Ishikawa (cell line): ENCODE measurements around the gene ZAP70.

ENCODE experiments used
- CREB1 ChIP-seq: IDR thresholded peaks from 2 replicates; pipeline ENCODE4 v1.6.1; 2012; ENCODE audit warnings: low read depth
- EP300 ChIP-seq: IDR thresholded peaks from 2 replicates; pipeline ENCODE4 v1.6.1; 2012; ENCODE audit warnings: borderline replicate concordance
- FOXM1 ChIP-seq: IDR thresholded peaks from 2 replicates; pipeline ENCODE4 v1.6.1; 2012; ENCODE audit warnings: low read depth, borderline replicate concordance
- MAX ChIP-seq: IDR thresholded peaks from 2 replicates; pipeline ENCODE4 v1.6.1; 2012
- RAD21 ChIP-seq: IDR thresholded peaks from 2 replicates; pipeline ENCODE4 v1.6.1; 2012; ENCODE audit warnings: low read depth
- REST ChIP-seq: IDR thresholded peaks from 2 replicates; pipeline ENCODE4 v1.6.1; 2012; ENCODE audit warnings: low read depth, mild to moderate bottlenecking
- TCF12 ChIP-seq: IDR thresholded peaks from 2 replicates; pipeline ENCODE4 v1.6.1; 2012; ENCODE audit warnings: low read depth
- TEAD4 ChIP-seq: IDR thresholded peaks from 2 replicates; pipeline ENCODE4 v1.6.1; 2012
- USF1 ChIP-seq: IDR thresholded peaks from 2 replicates; pipeline ENCODE4 v1.6.1; 2012
- YY1 ChIP-seq: IDR thresholded peaks from 2 replicates; pipeline ENCODE4 v1.6.1; 2012; ENCODE audit warnings: low read depth

GRCh38 chr2:97718942-97719341 is 5.6 kb downstream of the ZAP70 start:
- TF ChIP-seq RAD21, result no peak
- no peak for TF ChIP-seq TCF12
- no peak for TF ChIP-seq CREB1
- no peak for TF ChIP-seq MAX
- no peak for TF ChIP-seq REST
- no peak for TF ChIP-seq TEAD4
- no peak for TF ChIP-seq FOXM1
- no peak for TF ChIP-seq YY1
- no peak for TF ChIP-seq EP300
- no peak for TF ChIP-seq USF1
